Posterior vena cava (tissue), 2 donors: Measurements from ENCODE around the gene CD1C. TPM values are rescaled to one million over a fixed set of nuclear protein-coding genes. Genes with fewer than 3 reads are reported as not detected.
"Not testable (repeated sequence)": the region's sequence is repeated elsewhere in the genome, so short reads cannot be mapped to it uniquely, and the experiment has no call there.

ENCODE experiments used
- DNase-seq: peaks from one replicate; pipeline ENCODE4 v3.0.0-alpha.2; 2020; ENCODE audit warnings: low spot score
- intact Hi-C, 2 donors: fragments of 100-400 bp; cut with DNase I; formaldehyde crosslinking; loops; one replicate each; pipeline versions ENCODE4 v1.14.1 to v1.14.2; 2022 to 2023
- total RNA-seq, 2 donors: library from RNA; stranded (reverse); fragmentation: NEBNext Ultra II Directional; extraction: Animal tissue kit (Norgen Biotek cat#: 25700); gene quantifications; one replicate each; pipeline ENCODE4 v1.2.1, GENCODE V29; 2021
- donor health status: DM: yes; HTN: yes; CAD: no.
- donor health status: DM: yes; HTN: yes; CAD: no.

Gene CD1C
- total RNA-seq, 2 donors from 2014 or later = 0.38 to 0.51 TPM

- intact Hi-C loops = no loop called here
- no peak for DNase-seq
Measured at GRCh38 chr1:158323866-158324265, 34.1 kb downstream of the CD1C start.

GRCh38 chr1:158324395-158324794 lies 34.7 kb downstream of the CD1C start:
- no peak for DNase-seq
- intact Hi-C loops = no loop called here

- intact Hi-C loops = no loop called here
Measured at GRCh38 chr1:158327481-158327880, 37.8 kb downstream of the CD1C start.

GRCh38 chr1:158328426-158328825 lies 38.7 kb downstream of the CD1C start:
- DNase-seq = no peak
- intact Hi-C loops = no loop called here

More at GRCh38 chr1:158327481-158327880, 37.8 kb downstream of the CD1C start:
- DNase-seq = no peak

GRCh38 chr1:158329300-158329699 lies 39.6 kb downstream of the CD1C start:
- intact Hi-C loops = no loop called here
- DNase-seq = no peak

- DNase-seq = no peak
- intact Hi-C loops = no loop called here
Measured at GRCh38 chr1:158329733-158330132, 40.0 kb downstream of the CD1C start.

GRCh38 chr1:158330391-158331105 lies 40.8 kb downstream of the CD1C start:
- intact Hi-C loops = no loop called here

GRCh38 chr1:158331106-158331425 lies 41.3 kb downstream of the CD1C start:
- no peak for DNase-seq
- intact Hi-C loops = no loop called here

More at GRCh38 chr1:158330391-158331105, 40.8 kb downstream of the CD1C start:
- no peak for DNase-seq

- intact Hi-C loops = no loop called here
- DNase-seq = no peak
Measured at GRCh38 chr1:158331481-158332150, 41.9 kb downstream of the CD1C start, which contains the start of gene CD1B. TSS of gene CD1B (minus strand) at chr1:158331531. CDS start at chr1:158331423, 108 bp downstream.

- DNase-seq = no peak
- intact Hi-C loops = no loop called here
Measured at GRCh38 chr1:158333405-158334155, 43.9 kb downstream of the CD1C start.

GRCh38 chr1:158334526-158335212 lies 44.9 kb downstream of the CD1C start:
- intact Hi-C loops = no loop called here

GRCh38 chr1:158335213-158335532 lies 45.5 kb downstream of the CD1C start:
- DNase-seq = no peak
- intact Hi-C loops = no loop called here

More at GRCh38 chr1:158334526-158335212, 44.9 kb downstream of the CD1C start:
- no peak for DNase-seq

GRCh38 chr1:158336413-158336812 lies 46.7 kb downstream of the CD1C start:
- intact Hi-C loops = not testable (repeated sequence)

More at GRCh38 chr1:158336413-158336812, 46.7 kb downstream of the CD1C start:
- DNase-seq = not testable (repeated sequence)

Other genes starting within 250 kb of the CD1C start
- 1 to 10 TPM; 1.4 to 2.4 TPM for gene CD1D, start 109.0 kb upstream of the CD1C start, total RNA-seq
- not detected for gene CD1A, start 35.5 kb upstream of the CD1C start, total RNA-seq
- gene CD1B, start 41.6 kb downstream of the CD1C start, total RNA-seq = not detected
- gene CD1E, start 64.0 kb downstream of the CD1C start, total RNA-seq = not detected
- gene OR10T2, start 109.5 kb downstream of the CD1C start, total RNA-seq = not detected
- not detected for gene OR10K2, start 136.3 kb downstream of the CD1C start, total RNA-seq
- gene OR10K1, start 171.9 kb downstream of the CD1C start, total RNA-seq = not detected
- not detected for gene OR10R2, start 182.3 kb downstream of the CD1C start, total RNA-seq